HCT116 (cell line): ENCODE results near the gene IGF2. TPM values are rescaled to one million over a fixed set of nuclear protein-coding genes. Genes with fewer than 3 reads are reported as not detected.
A peak's percentile ranks its signal among the peaks of the same experiment; 100 is the strongest.

ENCODE experiments used
- ATAC-seq: fragments of 200-7000 bp; cut with Tn5 transposase; 2 replicates; pipeline ENCODE4 v1.9.1; 2020; ENCODE audit warnings: mild to moderate bottlenecking, moderate library complexity
- BruUV-seq: library from RNA; stranded (reverse); fragments of 400-500 nt; replicated peaks from 2 replicates; lab custom pipeline; 2021; lab: Mats Ljungman, UMichigan
- CTCF ChIA-PET: fragments of 300-600 bp; sonication (Branson Sonifier 250); formaldehyde crosslinking; loops from one replicate; lab custom pipeline; 2021; ENCODE audit warnings: antibody characterized with exemption; lab: Charles Lee
- POLR2A ChIA-PET: fragments of 300-600, 350-600 bp; sonication (Branson Sonifier 250); formaldehyde crosslinking; loops from one replicate; lab custom pipeline; 2021; ENCODE audit warnings: antibody characterized with exemption; lab: Charles Lee
- RAD21 ChIA-PET, 2 experiments: fragments of 300-600 bp; sonication (Branson Sonifier 250); formaldehyde crosslinking; loops; one replicate each; lab custom pipeline; 2023; ENCODE audit warnings: low total read pairs in 2 of 2; ENCODE audit not compliant: uncharacterized antibody in 2 of 2, unreplicated experiment in 2 of 2, low non-redundant PET in 1 of 2; lab: Charles Lee
- DNase-seq: peaks from one replicate; pipeline ENCODE4 v3.0.0-alpha.2; 2010; ENCODE audit warnings: low read depth, low spot score
- H2AFZ ChIP-seq: fragments of 200-600 bp; shearing (Covaris generic), sonication (generic); 2 replicates; pipeline ENCODE4 v1.6.1; 2017; ENCODE audit warnings: low read depth, mixed run types, mixed read lengths, antibody characterized with exemption, low read length; ENCODE audit not compliant: poor library complexity, severe bottlenecking
- H3K27ac ChIP-seq: 2 replicates; pipeline ENCODE4 v1.5.1; 2012; ENCODE audit warnings: low read depth, low read length
- H3K27me3 ChIP-seq: fragments of 200-600 bp; sonication (generic); 2 replicates; pipeline ENCODE4 v1.6.1; 2016; ENCODE audit warnings: mixed run types, low read length, mixed read lengths; ENCODE audit not compliant: insufficient read depth
- H3K36me3 ChIP-seq, 2 experiments: fragments of 200-500 bp in 1 of 2; fragments of 200-600 bp in 1 of 2; sonication (Bioruptor generic) in 1 of 2; sonication (generic) in 1 of 2; 2 replicates each; pipeline versions ENCODE4 v1.5.1 to v1.6.1; 2014 to 2016; ENCODE audit warnings: low read length in 2 of 2, inconsistent platforms in 1 of 2, mixed read lengths in 1 of 2, mixed run types in 1 of 2; ENCODE audit not compliant: insufficient read depth in 2 of 2, control insufficient read depth in 1 of 2
- H3K4me1 ChIP-seq, 2 experiments: fragments of 200-600 bp in 1 of 2; sonication (generic) in 1 of 2; 2 replicates each; pipeline versions ENCODE4 v1.5.1 to v1.6.1; 2012 to 2017; ENCODE audit warnings: low read length in 2 of 2, inconsistent platforms in 1 of 2, mild to moderate bottlenecking in 1 of 2, mixed read lengths in 1 of 2, mixed run types in 1 of 2, moderate library complexity in 1 of 2; ENCODE audit not compliant: insufficient read depth in 2 of 2, control insufficient read depth in 1 of 2
- H3K4me2 ChIP-seq: fragments of 200-600 bp; sonication (generic); 2 replicates; pipeline ENCODE4 v1.6.1; 2017; ENCODE audit warnings: mixed run types, low read length, mixed read lengths
- H3K4me3 ChIP-seq, 2 experiments: fragments of 200-600 bp in 1 of 2; sonication (generic) in 1 of 2; replicated peaks in 1 of 2; 2 replicates each; pipeline ENCODE4 v1.5.1; 2011 to 2016; ENCODE audit warnings: low read length in 2 of 2, control low read depth in 1 of 2, low read depth in 1 of 2, mild to moderate bottlenecking in 1 of 2, mixed read lengths in 1 of 2, mixed run types in 1 of 2
- H3K79me2 ChIP-seq: fragments of 200-600 bp; sonication (generic); 2 replicates; pipeline ENCODE4 v1.6.1; 2017; ENCODE audit warnings: mild to moderate bottlenecking, mixed run types, low read length, moderate library complexity, mixed read lengths; ENCODE audit not compliant: insufficient read depth
- H3K9ac ChIP-seq: fragments of 200-600 bp; sonication (generic); 2 replicates; pipeline ENCODE4 v1.6.1; 2016; ENCODE audit warnings: low read length, mixed read lengths
- H3K9me2 ChIP-seq: fragments of 200-600 bp; sonication (generic), shearing (Covaris generic); 2 replicates; pipeline ENCODE4 v1.6.1; 2017; ENCODE audit warnings: mixed run types, mild to moderate bottlenecking, moderate library complexity; ENCODE audit not compliant: insufficient read depth
- H3K9me3 ChIP-seq, 2 experiments: fragments of 200-500 bp in 1 of 2; fragments of 200-600 bp in 1 of 2; sonication (Bioruptor generic) in 1 of 2; sonication (generic) in 1 of 2; 2 replicates each; pipeline ENCODE4 v1.6.1; 2014 to 2017; ENCODE audit warnings: low read length in 2 of 2, mixed read lengths in 2 of 2, inconsistent platforms in 1 of 2, low read depth in 1 of 2, mild to moderate bottlenecking in 1 of 2, mixed run types in 1 of 2, moderate library complexity in 1 of 2; ENCODE audit not compliant: control insufficient read depth in 1 of 2, insufficient read depth in 1 of 2
- H4K20me1 ChIP-seq: fragments of 200-600 bp; sonication (generic), shearing (Covaris generic); 2 replicates; pipeline ENCODE4 v1.6.1; 2017; ENCODE audit warnings: mixed run types, mild to moderate bottlenecking, moderate library complexity; ENCODE audit not compliant: insufficient read depth
- ATF3 ChIP-seq: IDR thresholded peaks from 2 replicates; pipeline ENCODE4 v1.6.1; 2012
- CEBPB ChIP-seq: IDR thresholded peaks from 2 replicates; pipeline ENCODE4 v1.6.1; 2012; ENCODE audit warnings: low read depth
- CTCF ChIP-seq, 3 experiments: fragments of 200-600 bp in 1 of 3; sonication (generic) in 1 of 3; IDR thresholded peaks in 2 of 3; conservative IDR thresholded peaks in 1 of 3; 2 replicates each; pipeline ENCODE4 v1.5.1; 2012 to 2017; ENCODE audit warnings: low read depth in 2 of 3, low read length in 2 of 3, antibody characterized with exemption in 1 of 3, borderline replicate concordance in 1 of 3, control low read depth in 1 of 3, mild to moderate bottlenecking in 1 of 3, mixed read lengths in 1 of 3, mixed run types in 1 of 3, moderate library complexity in 1 of 3; ENCODE audit not compliant: insufficient read depth in 1 of 3
- EZH2 ChIP-seq: fragments of 200-600 bp; sonication (generic); IDR thresholded peaks from 2 replicates; pipeline ENCODE4 v1.6.1; 2017; ENCODE audit warnings: antibody characterized with exemption, mixed run types
- JUND ChIP-seq: IDR thresholded peaks from 2 replicates; pipeline ENCODE4 v1.6.1; 2012
- MAX ChIP-seq: IDR thresholded peaks from 2 replicates; pipeline ENCODE4 v1.6.1; 2012
- RAD21 ChIP-seq: IDR thresholded peaks from 2 replicates; pipeline ENCODE4 v1.6.1; 2012; ENCODE audit warnings: low read depth, mild to moderate bottlenecking
- SP1 ChIP-seq: IDR thresholded peaks from 2 replicates; pipeline ENCODE4 v1.6.1; 2012; ENCODE audit warnings: low read depth
- SRF ChIP-seq: IDR thresholded peaks from 2 replicates; pipeline ENCODE4 v1.6.1; 2012; ENCODE audit warnings: low read depth
- YY1 ChIP-seq: IDR thresholded peaks from 2 replicates; pipeline ENCODE4 v1.6.1; 2011; ENCODE audit warnings: low read length, low read depth, moderate library complexity, mild to moderate bottlenecking; ENCODE audit not compliant: insufficient replicate concordance; ENCODE audit errors: extremely low read depth
- ZBTB33 ChIP-seq: IDR thresholded peaks from 2 replicates; pipeline ENCODE4 v1.6.1; 2011; ENCODE audit warnings: mild to moderate bottlenecking, low read length, moderate library complexity; ENCODE audit not compliant: insufficient replicate concordance; ENCODE audit errors: extremely low read depth
- ZFX ChIP-seq: fragments of 450-650 bp; IDR thresholded peaks from 2 replicates; pipeline ENCODE4 v1.6.1; 2017
- intact Hi-C: fragments of 100-400 bp; cut with micrococcal nuclease; formaldehyde crosslinking; loops from 2 replicates; pipeline ENCODE4 v1.10.0; 2022
- total RNA-seq: library from RNA; stranded (reverse); gene quantifications from one replicate; pipeline ENCODE4 v1.2.1, GENCODE V29; 2021; ENCODE audit not compliant: unreplicated experiment

Gene IGF2
- total RNA-seq, 1 experiment from 2014 or later, result 17.9 TPM

- TF ChIP-seq ATF3 (no peak), ZFX (no peak), EZH2 (no peak), CEBPB (no peak), SRF (no peak), CTCF (IDR thresholded peaks at IDR 0.05 in 2 of 3, conservative IDR thresholded peaks at IDR 0.05 in 1 of 3; ENCODE audit: borderline replicate concordance in 1 of 3, insufficient read depth in 1 of 3, low read depth in 2 of 3, low read length in 2 of 3) (no peak), RAD21 (no peak), SP1 (no peak), JUND (no peak)
Measured at GRCh38 chr11:2143477-2143798, 4.2 kb upstream of the IGF2 start (continued).

GRCh38 chr11:2142762-2143202, 3.6 kb upstream of the IGF2 start:
- POLR2A ChIA-PET, result no interaction called here
- DNase-seq, result no peak
- Histone ChIP-seq H3K9ac (no peak overlapping the region), H3K27me3 (no peaks in the 10 kb centered on the region), H3K36me3 (no peaks in the 10 kb centered on the region), H3K79me2 (no peaks in the 10 kb centered on the region), H3K9me3 (no peaks in the 10 kb centered on the region), H2AFZ (peak overlapping the region; percentile 35), H3K27ac (no peak overlapping the region), H4K20me1 (no peaks in the 10 kb centered on the region), H3K9me2 (no peaks in the 10 kb centered on the region), H3K4me1 (peaks cover 0 to 12% of the 10 kb centered on the region in 2 experiments; a peak in 1 of 4 replicates), H3K4me3 (no peak overlapping the region), H3K4me2 (no peak overlapping the region)
- CTCF ChIA-PET, result interaction anchor here (1.7 to 3.1 kb wide), 3 partner anchors 8 to 107 kb away, joined by 5 to 27 read pairs (median 6); no protein-coding TSS in a partner anchor
- TF ChIP-seq ZBTB33 (no peak), YY1 (no peak), MAX (no peak)
- RAD21 ChIA-PET, result interaction anchor here in 1 of 2 experiments (1.5 kb wide), 1 partner anchor 9 kb away, joined by 4 read pairs; no protein-coding TSS in a partner anchor
- intact Hi-C loops, result no loop called here
- no TSS peak for BruUV-seq
- ATAC-seq, result no peak
